SK-N-MC (cell line): ENCODE measurements around the gene TAPT1.

Source experiments
- DNase-seq: peaks from one replicate; pipeline ENCODE4 v3.0.0-alpha.2; 2011; ENCODE audit warnings: low read depth, low spot score
- H3K27ac ChIP-seq: fragments of 200-600 bp; sonication (generic); 2 replicates; pipeline ENCODE4 v1.5.1; 2016; ENCODE audit warnings: mixed run types
- H3K36me3 ChIP-seq: fragments of 200-600 bp; sonication (generic); 2 replicates; pipeline ENCODE4 v1.6.1; 2017; ENCODE audit warnings: antibody characterized with exemption, low read length, mixed read lengths; ENCODE audit not compliant: insufficient read depth
- H3K4me3 ChIP-seq: fragments of 200-600 bp; sonication (generic); 2 replicates; pipeline ENCODE4 v1.5.1; 2016
- H3K9ac ChIP-seq: fragments of 200-600 bp; sonication (generic); 2 replicates; pipeline ENCODE4 v1.8.0; 2017; ENCODE audit warnings: mixed run types, mixed read lengths; ENCODE audit not compliant: insufficient read length
- H3K9me3 ChIP-seq: fragments of 200-600 bp; sonication (generic); 2 replicates; pipeline ENCODE4 v1.6.1; 2017; ENCODE audit warnings: low read depth, mild to moderate bottlenecking, antibody characterized with exemption, low read length, moderate library complexity, mixed read lengths
- EZH2 ChIP-seq: fragments of 200-600 bp; sonication (generic); IDR thresholded peaks from one replicate; pipeline ENCODE4 v1.6.1; 2017; ENCODE audit warnings: antibody characterized with exemption
- FOXP2 ChIP-seq: optimal IDR thresholded peaks from 2 replicates; pipeline ENCODE3; 2011; ENCODE audit warnings: mild to moderate bottlenecking, moderate library complexity; ENCODE audit not compliant: insufficient read depth; ENCODE audit errors: extremely low read length, control extremely low read depth
- POLR2AphosphoS5 ChIP-seq: IDR thresholded peaks from 2 replicates; pipeline ENCODE4 v1.6.1; 2012; ENCODE audit warnings: mild to moderate bottlenecking, low read depth, low read length, borderline replicate concordance

Gene TAPT1

DNA sequence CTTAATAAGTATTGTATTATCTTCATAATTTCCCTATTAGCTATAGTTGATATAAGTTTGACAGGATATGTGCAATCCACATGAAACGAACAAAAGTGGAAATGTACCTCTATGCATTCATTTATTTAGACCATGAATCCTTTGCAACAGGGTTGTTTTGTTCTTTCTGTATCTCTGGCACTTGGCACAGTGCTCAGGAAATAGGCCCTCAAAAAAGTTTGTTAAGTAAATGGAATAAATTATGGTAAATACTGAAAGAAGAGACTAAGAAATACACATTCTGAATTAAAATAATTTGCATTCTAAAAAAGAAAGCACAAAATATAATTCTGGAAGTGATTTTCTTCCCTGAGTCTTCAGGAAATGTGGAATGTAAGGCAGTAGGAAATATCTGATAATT is 39.3 kb downstream of the TAPT1 start:
- peaks cover 13% of the 10 kb centered on the region; the same call in 1 of the 2 replicates for H3K36me3 ChIP-seq
- TF ChIP-seq EZH2 (no peak), POLR2AphosphoS5 (no peak), FOXP2 (no peak)
- DNase-seq = no peak

DNA sequence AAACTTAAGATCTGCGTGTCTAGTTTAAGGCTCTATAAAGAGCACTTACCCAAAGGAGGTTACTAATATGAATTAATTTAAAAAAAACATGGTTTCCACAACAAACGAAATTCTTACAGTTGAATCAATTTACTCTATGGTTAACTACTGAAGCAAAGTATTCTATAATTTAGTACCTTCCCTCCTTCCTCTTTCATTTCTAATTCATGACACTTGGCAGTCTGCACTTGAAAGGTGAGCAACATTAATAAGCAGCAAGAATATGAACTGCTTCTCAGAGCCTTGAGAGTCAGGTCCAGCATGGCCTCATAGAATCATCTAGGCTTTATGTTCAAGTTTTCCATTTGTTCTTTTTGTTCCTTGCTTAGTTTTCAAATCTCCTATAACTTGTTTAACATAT is 42.7 kb downstream of the TAPT1 start:
- no peak for TF ChIP-seq EZH2
- H3K9ac ChIP-seq = no peak overlapping the region
- DNase-seq = no peak
- no peak overlapping the region for H3K4me3 ChIP-seq
- H3K9me3 ChIP-seq = no peaks in the 10 kb centered on the region
- peaks cover 3% of the 10 kb centered on the region; the same call in 1 of the 2 replicates for H3K36me3 ChIP-seq
- no peak overlapping the region for H3K27ac ChIP-seq

More for the DNA sequence above, 39.3 kb downstream of the TAPT1 start:
- H3K9me3 ChIP-seq = no peaks in the 10 kb centered on the region
- H3K9ac ChIP-seq = no peak overlapping the region
- H3K27ac ChIP-seq = 0 out of 2 replicates have a peak overlapping the region, but pooled peaks have one; percentile 40
- H3K4me3 ChIP-seq = no peak overlapping the region

DNA sequence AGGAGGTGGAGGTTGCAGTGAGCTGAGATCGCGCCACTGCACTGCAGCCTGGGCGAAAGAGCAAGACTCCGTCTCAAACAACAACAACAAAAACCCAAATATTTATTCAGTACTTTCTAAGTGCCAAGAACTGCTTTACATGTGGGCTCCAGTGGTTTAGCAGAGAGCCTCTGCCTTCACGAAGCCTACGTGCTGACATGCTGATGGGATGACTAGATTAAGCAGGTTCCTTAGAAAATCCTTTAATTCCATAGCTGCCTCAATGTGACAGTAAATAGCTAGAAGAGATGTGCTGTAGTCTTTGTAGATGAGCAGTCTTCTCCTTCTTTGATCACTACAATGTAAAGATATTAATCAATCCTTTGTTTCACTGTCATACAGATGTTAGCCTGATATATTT is 49.6 kb downstream of the TAPT1 start:
- no peak overlapping the region for H3K4me3 ChIP-seq
- no peak for DNase-seq
- no peaks in the 10 kb centered on the region for H3K36me3 ChIP-seq
- no peaks in the 10 kb centered on the region for H3K9me3 ChIP-seq
- no peak overlapping the region for H3K27ac ChIP-seq
- no peak overlapping the region for H3K9ac ChIP-seq
- TF ChIP-seq EZH2 (no peak), POLR2AphosphoS5 (no peak), FOXP2 (no peak)

DNA sequence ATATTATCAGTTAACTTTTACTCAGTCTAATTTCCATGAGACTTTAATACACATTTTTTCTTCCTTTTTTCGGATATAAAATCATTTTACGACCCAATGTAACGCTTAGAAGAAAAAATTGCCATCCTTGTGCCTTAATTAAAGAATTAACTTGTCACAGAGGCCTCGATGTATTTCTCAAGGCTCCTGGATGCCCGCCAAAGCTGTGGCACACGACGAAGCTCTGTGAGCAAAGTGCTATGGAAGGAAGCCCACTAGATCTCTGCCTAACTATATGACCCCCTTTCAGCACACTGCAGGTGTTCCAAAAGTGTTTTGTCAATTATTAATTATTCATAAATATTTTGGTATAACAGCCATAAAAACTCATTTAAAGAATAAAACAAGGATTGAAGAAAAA is 54.4 kb downstream of the TAPT1 start:
- H3K4me3 ChIP-seq = no peak overlapping the region
- H3K9me3 ChIP-seq = no peaks in the 10 kb centered on the region
- no peak overlapping the region for H3K27ac ChIP-seq
- H3K9ac ChIP-seq = no peak overlapping the region
- DNase-seq = no peak
- TF ChIP-seq FOXP2 (no peak), EZH2 (no peak), POLR2AphosphoS5 (no peak)
- no peaks in the 10 kb centered on the region; the same call in 1 of the 2 replicates for H3K36me3 ChIP-seq

DNA sequence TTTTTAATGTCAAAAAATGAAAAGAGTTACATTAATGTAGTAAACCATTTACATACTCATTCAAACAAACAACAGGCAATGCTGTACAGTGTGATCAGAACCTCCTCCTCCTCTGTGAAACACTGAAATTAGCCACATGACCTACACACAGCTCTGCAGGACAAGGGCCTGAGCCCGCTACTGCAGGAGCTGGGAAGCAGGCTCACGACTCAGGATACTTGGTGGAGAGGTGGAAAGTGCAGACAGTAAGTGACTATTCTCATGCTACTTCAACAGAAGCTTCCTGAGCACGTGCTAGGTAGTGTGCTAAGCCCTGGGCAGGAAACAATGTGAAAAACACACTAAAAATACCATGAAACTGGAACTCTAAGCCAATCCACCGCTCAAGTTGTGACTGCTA is 56.8 kb downstream of the TAPT1 start:
- H3K27ac ChIP-seq = no peak overlapping the region
- no peak overlapping the region for H3K9ac ChIP-seq
- TF ChIP-seq FOXP2 (no peak), POLR2AphosphoS5 (no peak), EZH2 (no peak)
- no peak overlapping the region for H3K4me3 ChIP-seq
- DNase-seq = no peak
- peaks cover 3% of the 10 kb centered on the region; the same call in 1 of the 2 replicates for H3K36me3 ChIP-seq
- H3K9me3 ChIP-seq = no peaks in the 10 kb centered on the region

DNA sequence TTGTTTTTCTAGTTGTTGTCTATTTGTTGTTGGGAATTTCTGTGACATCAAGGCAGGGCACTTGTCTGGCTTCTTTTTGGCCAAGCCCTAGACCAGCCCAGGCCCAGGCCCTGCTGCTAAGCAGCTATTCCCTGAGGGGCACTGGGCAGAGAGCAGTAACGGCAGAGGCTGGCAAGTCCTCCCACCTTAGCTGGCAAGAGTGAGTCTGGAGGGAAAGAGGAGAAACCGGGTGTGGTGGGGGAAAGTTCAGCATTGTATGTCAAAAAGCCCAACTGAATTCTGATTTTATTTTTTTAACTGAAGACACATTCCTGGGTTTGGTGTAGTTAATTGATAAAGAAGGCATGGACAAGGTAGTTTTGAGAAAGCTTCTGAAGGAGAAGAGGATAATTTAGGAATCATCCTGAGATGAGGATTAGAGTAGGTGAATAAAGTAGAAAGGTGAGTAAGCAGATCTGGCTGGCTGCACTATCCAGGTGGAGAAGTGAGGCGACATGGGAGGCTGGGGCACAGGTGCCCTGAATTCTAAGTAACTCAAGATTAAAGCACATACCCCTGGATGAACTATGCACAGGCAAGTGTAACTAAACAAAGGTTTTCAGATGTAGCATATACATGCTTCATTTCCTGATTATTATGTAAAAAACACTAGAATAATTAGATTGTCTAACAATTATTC is 57.4 kb downstream of the TAPT1 start:
- DNase-seq = no peak
- Histone ChIP-seq H3K27ac (no peak overlapping the region), H3K4me3 (no peak overlapping the region), H3K36me3 (peaks cover 3% of the 10 kb centered on the region; the same call in 1 of the 2 replicates), H3K9me3 (no peaks in the 10 kb centered on the region), H3K9ac (no peak overlapping the region)
- no peak for TF ChIP-seq POLR2AphosphoS5
- TF ChIP-seq FOXP2 = no peak
- TF ChIP-seq EZH2 = no peak

DNA sequence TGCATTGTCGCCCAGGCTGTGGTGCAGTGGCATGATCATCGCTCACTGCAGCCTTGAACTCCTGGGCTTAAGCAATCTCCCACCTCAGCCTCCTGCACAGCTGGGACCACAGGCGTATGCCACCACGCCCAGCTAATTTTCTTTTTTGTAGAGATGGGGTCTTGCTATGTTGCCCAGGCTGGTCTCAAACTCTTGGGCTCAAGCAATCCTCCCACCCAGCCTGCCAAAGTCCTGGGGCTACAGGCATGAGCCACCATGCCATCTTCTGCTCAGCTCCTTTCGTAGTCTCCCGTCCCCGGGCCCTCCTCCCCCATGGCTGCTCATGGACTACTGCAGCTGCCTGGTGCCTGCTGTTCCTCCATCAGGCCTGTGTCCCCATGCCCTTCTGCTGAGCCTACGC is 58.1 kb downstream of the TAPT1 start:
- TF ChIP-seq FOXP2 (no peak), EZH2 (no peak), POLR2AphosphoS5 (no peak)
- no peak overlapping the region for H3K4me3 ChIP-seq
- no peaks in the 10 kb centered on the region for H3K9me3 ChIP-seq
- DNase-seq = no peak
- no peak overlapping the region for H3K27ac ChIP-seq
- peaks cover 3% of the 10 kb centered on the region; the same call in 1 of the 2 replicates for H3K36me3 ChIP-seq
- H3K9ac ChIP-seq = no peak overlapping the region

DNA sequence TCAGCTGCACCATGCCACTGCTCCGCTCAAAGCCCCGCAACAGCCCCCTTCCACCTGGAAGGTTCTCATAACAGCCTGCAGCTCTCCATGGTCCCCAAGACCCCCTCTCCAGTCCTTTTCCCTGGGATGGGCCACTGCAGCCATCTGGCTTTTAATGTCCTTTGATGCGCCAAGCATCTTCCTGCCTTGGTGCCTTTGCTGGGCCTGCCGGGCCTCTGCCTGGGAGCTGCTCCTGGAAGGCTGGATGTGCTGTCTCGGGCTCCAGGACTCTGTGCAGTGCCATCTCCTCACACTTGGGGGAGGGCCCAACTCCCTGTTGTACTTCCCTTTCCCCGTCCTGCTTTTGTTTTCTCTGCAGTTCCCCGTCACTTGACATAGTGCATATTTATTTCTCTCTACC is 60.3 kb downstream of the TAPT1 start:
- no peak overlapping the region for H3K9ac ChIP-seq
- peaks cover 3% of the 10 kb centered on the region; the same call in 1 of the 2 replicates for H3K36me3 ChIP-seq
- H3K9me3 ChIP-seq = no peaks in the 10 kb centered on the region
- DNase-seq = no peak
- no peak overlapping the region for H3K4me3 ChIP-seq
- TF ChIP-seq POLR2AphosphoS5 = no peak
- TF ChIP-seq FOXP2 = no peak
- TF ChIP-seq EZH2 = no peak
- no peak overlapping the region for H3K27ac ChIP-seq

DNA sequence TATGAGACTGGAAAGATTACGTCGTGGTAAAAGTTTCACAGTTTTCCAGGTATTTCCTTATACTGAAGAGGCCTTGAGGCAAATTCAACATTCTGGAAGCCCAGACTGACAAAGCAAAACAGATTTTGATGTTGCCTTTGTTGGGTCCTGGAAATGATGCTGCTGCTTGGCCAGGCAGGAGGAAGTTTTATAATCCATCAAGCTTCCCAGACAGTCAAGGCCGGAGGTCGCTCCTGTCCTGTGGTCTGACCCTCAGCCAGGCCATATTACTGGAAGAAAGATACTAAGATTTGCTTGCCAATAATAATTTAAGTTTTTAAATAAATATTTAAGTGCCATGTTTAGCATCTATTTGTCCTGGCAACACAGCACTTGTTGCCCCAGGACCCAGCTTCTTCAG is 63.4 kb downstream of the TAPT1 start:
- Histone ChIP-seq H3K4me3 (no peak overlapping the region), H3K9me3 (no peaks in the 10 kb centered on the region), H3K36me3 (peaks cover 3% of the 10 kb centered on the region; the same call in 1 of the 2 replicates), H3K9ac (no peak overlapping the region), H3K27ac (no peak overlapping the region)
- TF ChIP-seq POLR2AphosphoS5 = no peak
- no peak for TF ChIP-seq FOXP2
- TF ChIP-seq EZH2 = no peak
- no peak for DNase-seq
